Measurements from ENCODE around the gene NALCN. TPM values are rescaled to one million over a fixed set of nuclear protein-coding genes. Genes with fewer than 3 reads are reported as not detected.

The NALCN gene
- total RNA-seq, 1 donor from 2014 or later, result 38.6 TPM

- DNase-seq (ENCODE audit: low spot score), result no peak
- H3K4me3 Mint-ChIP-seq (ENCODE audit: unreplicated experiment), result no peak overlapping the region
- H3K4me1 Mint-ChIP-seq (ENCODE audit: low read depth), result peaks cover 69% of the 10 kb centered on the region
- H3K9me3 Mint-ChIP-seq (ENCODE audit: low read depth), result no peaks in the 10 kb centered on the region
- peak overlapping the region; percentile 76 for H3K27ac Mint-ChIP-seq (ENCODE audit: unreplicated experiment)
- no peak for TF ChIP-seq CTCF (IDR thresholded peaks at IDR 0.05)
- peaks cover 6% of the 10 kb centered on the region for H3K36me3 Mint-ChIP-seq (ENCODE audit: low read depth)
- H3K27me3 Mint-ChIP-seq (ENCODE audit: low read depth), result no peaks in the 10 kb centered on the region
Observed at GRCh38 chr13:101394605-101395004, 21.7 kb downstream of the NALCN start.

DNA sequence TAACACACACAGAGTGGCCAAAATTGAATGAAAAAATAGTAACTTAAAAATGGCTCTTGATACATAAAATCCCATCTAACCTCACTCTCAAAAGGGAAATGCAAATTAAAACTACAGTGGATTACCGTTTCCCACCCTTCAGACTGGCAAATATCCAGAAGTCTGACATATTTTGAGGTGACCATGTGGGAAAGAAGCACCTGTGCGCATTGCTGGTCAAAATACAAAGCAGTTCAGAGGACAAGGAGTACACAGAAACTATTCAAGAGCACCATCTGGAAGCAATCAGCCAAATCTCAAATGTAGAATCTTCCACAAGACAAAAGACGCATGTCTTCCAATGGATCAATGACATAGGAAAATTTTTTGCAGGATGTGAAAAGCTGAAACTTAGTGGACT, 23.2 kb downstream of the NALCN start:
- peak overlapping the region; percentile 8 for H3K27ac Mint-ChIP-seq (ENCODE audit: unreplicated experiment)

DNA sequence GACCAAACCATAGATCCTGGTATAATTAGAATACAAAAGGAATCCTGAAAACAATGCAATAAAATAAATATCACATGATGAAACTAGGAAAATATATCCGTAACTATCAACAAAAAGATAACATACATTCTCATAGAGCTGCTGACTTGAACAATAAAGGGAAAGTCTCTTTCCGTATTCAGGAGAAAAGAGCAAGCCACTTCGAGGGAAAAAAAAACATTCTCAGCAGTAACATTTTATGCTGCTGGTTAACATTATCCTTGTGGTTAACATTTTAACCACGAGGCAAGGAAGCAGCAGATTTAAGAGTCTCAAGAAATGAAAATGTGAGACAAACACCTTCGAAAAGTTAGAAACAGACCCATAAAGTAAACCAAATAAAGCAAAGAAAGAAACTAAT, 25.8 kb downstream of the NALCN start:
- H3K27ac Mint-ChIP-seq (ENCODE audit: unreplicated experiment), result peak overlapping the region; percentile 96
- peak overlapping the region; percentile 63 for H3K4me3 Mint-ChIP-seq (ENCODE audit: unreplicated experiment)
- H3K27me3 Mint-ChIP-seq (ENCODE audit: low read depth), result no peaks in the 10 kb centered on the region
- peaks cover 4% of the 10 kb centered on the region for H3K9me3 Mint-ChIP-seq (ENCODE audit: low read depth)
- TF ChIP-seq CTCF (IDR thresholded peaks at IDR 0.05), result no peak
- peaks cover 6% of the 10 kb centered on the region for H3K36me3 Mint-ChIP-seq (ENCODE audit: low read depth)
- DNase-seq (ENCODE audit: low spot score), result no peak
- peaks cover 60% of the 10 kb centered on the region for H3K4me1 Mint-ChIP-seq (ENCODE audit: low read depth)

More for the DNA sequence above, 23.2 kb downstream of the NALCN start:
- no peak for TF ChIP-seq CTCF (IDR thresholded peaks at IDR 0.05)
- peaks cover 6% of the 10 kb centered on the region for H3K36me3 Mint-ChIP-seq (ENCODE audit: low read depth)
- DNase-seq (ENCODE audit: low spot score), result no peak
- H3K4me1 Mint-ChIP-seq (ENCODE audit: low read depth), result peaks cover 61% of the 10 kb centered on the region
- H3K4me3 Mint-ChIP-seq (ENCODE audit: unreplicated experiment), result no peak overlapping the region
- no peaks in the 10 kb centered on the region for H3K27me3 Mint-ChIP-seq (ENCODE audit: low read depth)
- H3K9me3 Mint-ChIP-seq (ENCODE audit: low read depth), result peaks cover 4% of the 10 kb centered on the region

- Mint-ChIP-seq H3K27ac (ENCODE audit: unreplicated experiment) (peak overlapping the region; percentile 38), H3K9me3 (ENCODE audit: low read depth) (peaks cover 4% of the 10 kb centered on the region), H3K4me1 (ENCODE audit: low read depth) (peaks cover 73% of the 10 kb centered on the region), H3K27me3 (ENCODE audit: low read depth) (no peaks in the 10 kb centered on the region), H3K36me3 (ENCODE audit: low read depth) (peaks cover 3% of the 10 kb centered on the region), H3K4me3 (ENCODE audit: unreplicated experiment) (no peak overlapping the region)
- no peak for DNase-seq (ENCODE audit: low spot score)
- no peak for TF ChIP-seq CTCF (IDR thresholded peaks at IDR 0.05)
Observed at GRCh38 chr13:101384929-101385328, 31.4 kb downstream of the NALCN start.

- TF ChIP-seq CTCF (IDR thresholded peaks at IDR 0.05), result no peak
- Mint-ChIP-seq H3K4me3 (ENCODE audit: unreplicated experiment) (no peak overlapping the region), H3K27me3 (ENCODE audit: low read depth) (no peaks in the 10 kb centered on the region), H3K27ac (ENCODE audit: unreplicated experiment) (peak overlapping the region; percentile 93), H3K9me3 (ENCODE audit: low read depth) (peaks cover 2% of the 10 kb centered on the region), H3K4me1 (ENCODE audit: low read depth) (peaks cover 71% of the 10 kb centered on the region), H3K36me3 (ENCODE audit: low read depth) (peaks cover 3% of the 10 kb centered on the region)
- no peak for DNase-seq (ENCODE audit: low spot score)
Observed at GRCh38 chr13:101383595-101383994, 32.7 kb downstream of the NALCN start.

All from chondrocyte (in vitro differentiated cells).